ENCODE results near the gene CABP4.
"Not testable (repeated sequence)": the region's sequence is repeated elsewhere in the genome, so short reads cannot be mapped to it uniquely, and the experiment has no call there.

Gene CABP4

DNA sequence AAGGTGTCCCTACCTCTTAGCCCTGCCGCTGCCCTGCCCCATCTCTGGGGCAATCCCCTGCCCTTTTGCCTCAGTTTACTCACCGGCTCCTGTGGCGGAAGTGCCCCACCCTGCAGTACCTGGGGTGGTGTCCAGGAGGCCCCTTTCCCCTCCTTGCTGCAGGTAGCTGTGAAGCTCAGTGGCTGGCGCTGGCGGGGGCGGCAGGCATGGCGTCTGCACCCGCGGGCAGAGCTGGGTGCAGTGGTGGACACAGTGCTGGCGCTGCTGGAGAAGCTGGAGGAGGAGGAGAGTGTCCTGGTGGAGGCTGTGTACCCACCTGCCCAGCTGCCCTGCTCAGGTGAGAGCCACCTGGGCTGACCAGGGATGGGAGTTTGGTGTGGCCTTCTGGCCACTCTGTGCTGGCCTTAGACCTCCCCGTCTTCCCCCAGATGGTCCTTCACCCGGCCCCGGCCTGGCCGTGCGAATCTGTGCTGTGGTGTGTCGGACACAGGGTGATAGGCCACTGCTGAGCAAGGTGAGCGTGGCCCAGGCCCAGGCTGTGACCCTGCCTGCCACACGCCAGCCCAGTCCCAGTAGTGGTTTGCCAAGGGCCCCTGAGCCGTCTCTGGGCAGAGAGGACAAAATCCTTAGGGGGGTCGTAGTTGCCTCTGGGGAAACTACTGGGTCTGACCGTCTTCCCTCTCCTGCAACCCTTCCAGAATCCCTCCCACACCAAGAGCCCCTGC, 35.7 kb upstream of the CABP4 start:
- DNase-seq: no peak

DNA sequence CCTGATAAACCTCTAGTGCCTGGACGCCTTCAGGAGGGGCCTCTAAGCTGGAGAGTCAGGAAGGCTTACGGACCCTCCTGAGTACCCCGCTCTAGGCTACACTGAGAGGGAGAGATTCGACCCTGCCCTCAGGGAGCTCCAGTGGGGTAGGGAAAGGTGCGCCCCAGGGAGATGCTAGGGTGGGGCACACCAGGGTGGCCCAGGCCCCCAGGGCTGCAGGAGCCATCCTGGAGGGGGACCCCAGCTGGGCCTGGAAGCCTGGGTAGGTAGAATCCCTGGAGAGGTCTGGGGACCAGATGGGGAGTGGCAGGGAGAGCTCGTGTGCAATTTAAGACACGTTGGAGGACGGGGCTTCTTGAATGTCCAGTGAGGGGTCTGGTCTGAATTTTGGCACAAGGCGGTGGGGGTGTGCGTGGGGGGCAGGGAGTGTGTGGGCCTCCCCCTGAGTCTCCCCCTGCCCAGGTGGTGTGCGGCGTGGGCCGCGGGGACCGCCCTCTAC, 35.0 kb upstream of the CABP4 start:
- no peak for DNase-seq

GRCh38 chr11:67420646-67421429, 34.3 kb upstream of the CABP4 start:
- DNase-seq: peak; percentile 100

GRCh38 chr11:67421430-67422031, 33.6 kb upstream of the CABP4 start:
- no peak for DNase-seq

DNA sequence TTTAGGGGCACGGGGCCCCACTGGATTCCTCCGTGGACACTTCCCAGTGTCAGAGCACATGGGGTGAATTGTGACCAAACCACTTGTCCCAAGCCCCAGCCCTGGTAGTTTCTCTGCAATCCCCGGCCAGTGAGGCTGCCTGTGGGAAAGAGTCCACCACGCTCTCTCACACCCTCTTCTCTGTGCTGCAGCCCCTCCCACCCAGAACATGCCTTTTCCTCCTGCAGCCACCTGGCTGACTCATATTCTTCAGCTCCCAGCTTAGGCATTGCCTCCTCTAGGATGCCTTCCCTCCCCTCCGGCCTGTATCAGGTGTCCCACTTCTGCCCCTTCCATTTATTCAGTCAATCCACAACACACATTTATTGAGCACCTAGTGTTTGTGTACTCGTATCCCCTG, 32.3 kb upstream of the CABP4 start:
- DNase-seq: no peak

- DNase-seq: no peak
Observed at GRCh38 chr11:67423466-67423865, 31.7 kb upstream of the CABP4 start.

GRCh38 chr11:67423891-67424613, 31.1 kb upstream of the CABP4 start:
- DNase-seq: no peak

DNA sequence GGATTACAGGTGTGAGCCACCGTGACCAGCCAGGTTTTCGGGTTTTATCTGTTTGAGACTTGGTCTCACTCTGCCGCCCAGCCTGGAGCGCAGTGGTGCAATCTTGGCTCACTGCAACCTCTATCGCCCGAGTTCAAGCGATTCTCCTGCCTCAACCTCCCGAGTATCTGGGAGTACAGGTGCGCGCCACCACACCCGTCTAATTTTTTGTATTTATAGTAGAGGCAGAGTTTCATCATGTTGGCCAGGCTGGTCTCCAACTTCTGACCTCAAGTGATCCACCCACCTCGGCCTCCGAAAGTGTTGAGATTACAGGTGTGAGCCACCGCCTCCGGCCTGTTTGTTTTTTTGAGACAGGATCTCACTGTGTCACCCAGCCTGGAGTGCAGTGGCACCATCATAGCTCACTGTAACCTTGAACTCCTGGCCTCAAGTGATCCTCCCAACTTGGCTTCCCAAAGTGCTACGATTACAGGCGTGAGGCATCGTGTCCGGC, 27.7 kb upstream of the CABP4 start:
- not testable (repeated sequence) for DNase-seq

- DNase-seq: peak; percentile 100
Observed at GRCh38 chr11:67428052-67429001, 26.8 kb upstream of the CABP4 start, which contains the start of gene RPS6KB2. RPS6KB2 (plus strand) TSS chr11:67428494; CDS start chr11:67428546, 52 bp downstream.

DNA sequence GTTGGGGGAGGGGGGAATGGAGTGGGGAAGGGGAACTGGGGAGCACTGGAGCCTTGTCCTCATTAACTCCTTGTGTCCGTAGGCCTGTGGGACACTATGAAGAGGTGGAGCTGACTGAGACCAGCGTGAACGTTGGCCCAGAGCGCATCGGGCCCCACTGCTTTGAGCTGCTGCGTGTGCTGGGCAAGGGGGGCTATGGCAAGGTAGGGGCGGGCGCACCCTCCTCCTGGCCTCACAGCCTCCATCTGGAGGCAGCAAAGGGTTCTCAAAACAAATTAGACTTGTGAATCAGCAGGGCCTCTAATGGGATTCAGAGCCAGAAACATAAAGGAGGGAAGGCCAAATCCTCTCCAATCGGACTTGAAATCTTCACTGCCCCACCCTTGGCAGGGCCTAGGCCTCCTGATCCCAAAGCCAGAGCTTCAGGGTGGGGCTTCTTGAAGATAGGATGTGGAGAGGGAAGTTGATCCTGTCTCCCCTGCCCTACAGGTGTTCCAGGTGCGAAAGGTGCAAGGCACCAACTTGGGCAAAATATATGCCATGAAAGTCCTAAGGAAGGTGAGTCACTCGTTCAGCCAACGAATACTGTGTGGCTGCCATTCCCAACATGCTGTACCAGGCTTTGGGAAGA, 26.0 kb upstream of the CABP4 start:
- DNase-seq: no peak

DNA sequence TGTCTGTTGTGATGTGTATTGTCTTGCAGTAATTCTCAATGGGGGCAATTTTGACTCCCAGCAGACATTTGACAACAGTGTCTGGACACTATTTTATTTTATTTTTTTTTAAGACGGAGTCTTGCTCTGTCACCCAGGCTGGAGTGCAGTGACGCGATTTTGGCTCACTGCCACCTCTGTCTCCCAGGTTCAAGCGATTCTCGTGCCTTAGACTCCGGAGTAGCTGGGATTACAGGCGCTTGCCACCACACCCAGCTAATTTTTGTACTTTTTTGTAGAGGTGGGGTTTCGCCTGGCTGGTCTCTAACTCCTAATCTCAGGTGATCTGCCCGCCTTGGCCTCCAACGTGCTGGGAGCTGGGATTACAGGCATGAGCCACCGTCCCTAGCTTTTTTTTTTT, 25.4 kb upstream of the CABP4 start:
- DNase-seq: no peak

DNA sequence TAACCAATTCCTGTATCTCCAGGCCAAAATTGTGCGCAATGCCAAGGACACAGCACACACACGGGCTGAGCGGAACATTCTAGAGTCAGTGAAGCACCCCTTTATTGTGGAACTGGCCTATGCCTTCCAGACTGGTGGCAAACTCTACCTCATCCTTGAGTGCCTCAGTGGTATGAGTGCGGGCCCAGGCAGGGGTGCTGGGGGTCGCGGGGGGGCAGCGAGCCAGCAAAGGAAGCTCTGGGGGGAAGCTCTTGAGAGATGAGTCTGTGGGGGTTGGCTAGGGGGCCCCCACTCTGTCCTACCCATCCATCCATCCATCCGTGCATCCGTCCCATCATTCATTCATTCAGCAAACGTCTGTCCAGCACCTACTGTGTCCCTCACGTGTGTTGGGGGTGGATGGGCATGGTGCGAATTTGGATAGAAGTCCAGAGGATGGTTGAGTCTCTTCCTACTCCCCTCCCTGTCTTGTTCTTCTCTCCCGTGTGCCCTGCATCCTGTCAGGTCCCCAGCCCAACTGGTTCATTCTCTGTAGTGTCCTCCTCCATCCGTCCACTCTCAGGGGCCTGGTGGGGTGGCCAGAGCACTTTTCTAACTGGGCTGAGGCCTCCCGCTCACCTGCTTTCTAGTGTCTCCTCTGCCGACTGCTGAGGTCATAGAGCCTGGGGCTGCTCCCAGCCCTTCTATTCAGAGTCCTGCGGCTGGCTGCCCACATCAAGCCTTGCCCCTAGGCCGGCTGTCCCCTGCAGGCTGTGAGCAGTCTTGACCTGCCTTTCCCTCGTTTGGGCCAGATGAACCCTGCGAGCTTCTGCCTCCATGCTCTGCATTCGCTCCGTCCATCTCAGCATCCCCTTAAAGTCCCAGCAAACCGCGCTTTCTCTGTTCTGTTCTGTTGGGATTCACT, 23.6 kb upstream of the CABP4 start:
- no peak for DNase-seq

DNA sequence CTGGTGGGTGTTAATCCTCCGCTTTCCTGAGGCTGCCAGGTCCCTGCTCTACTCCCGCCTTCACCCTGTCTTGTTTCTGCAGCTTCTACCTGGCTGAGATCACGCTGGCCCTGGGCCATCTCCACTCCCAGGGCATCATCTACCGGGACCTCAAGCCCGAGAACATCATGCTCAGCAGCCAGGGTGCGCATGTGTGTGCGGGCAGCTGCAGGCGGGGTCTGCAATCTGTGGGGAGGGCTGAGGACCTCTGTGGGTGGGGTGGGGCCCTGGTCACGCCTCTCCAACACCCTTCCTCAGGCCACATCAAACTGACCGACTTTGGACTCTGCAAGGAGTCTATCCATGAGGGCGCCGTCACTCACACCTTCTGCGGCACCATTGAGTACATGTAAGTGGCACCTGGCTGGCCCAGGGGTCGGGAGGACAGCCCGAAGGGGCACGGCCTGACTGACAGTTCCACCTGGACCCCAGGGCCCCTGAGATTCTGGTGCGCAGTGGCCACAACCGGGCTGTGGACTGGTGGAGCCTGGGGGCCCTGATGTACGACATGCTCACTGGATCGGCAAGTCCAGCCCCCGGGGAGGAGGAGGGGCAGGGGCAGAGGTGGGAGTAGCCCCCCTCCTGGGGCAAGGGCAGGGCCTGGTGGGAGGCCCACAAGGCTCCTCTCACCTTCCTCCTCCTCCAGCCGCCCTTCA, 22.4 kb upstream of the CABP4 start:
- no peak for DNase-seq

DNA sequence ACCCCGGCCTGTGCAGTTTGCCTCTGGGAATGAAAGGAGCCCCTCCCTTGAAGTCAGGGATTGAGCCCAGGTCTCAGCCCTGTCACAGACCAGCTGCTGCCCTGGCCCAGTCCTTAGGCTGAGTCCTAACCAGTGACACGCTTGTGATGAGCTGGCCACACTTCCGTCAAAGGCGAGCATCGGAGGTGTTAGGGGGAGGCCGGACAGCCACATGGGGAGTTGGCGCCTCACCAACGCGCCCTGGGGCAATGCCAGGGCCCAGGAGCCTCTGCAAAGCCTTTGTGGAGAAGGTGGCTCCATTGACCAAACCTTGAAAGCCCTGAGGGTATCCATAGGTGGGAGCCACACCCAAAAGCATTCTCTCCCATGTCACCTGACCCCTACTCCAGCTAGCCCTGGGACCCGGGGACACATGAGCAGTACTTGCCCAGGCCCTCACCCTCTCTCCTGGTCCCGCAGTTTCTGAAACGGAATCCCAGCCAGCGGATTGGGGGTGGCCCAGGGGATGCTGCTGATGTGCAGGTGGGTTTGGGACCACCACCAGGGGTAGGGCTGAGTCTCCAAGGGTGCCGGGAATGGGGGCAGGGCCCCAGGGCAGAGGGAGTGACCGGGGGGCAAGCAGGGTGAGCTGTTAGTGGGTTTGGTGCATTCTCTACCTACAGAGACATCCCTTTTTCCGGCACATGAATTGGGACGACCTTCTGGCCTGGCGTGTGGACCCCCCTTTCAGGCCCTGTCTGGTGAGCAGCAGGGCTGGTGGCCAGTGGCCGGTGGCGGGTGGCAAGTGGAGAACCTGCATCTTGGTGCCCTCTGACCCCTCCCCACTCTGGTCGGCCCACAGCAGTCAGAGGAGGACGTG, 21.4 kb upstream of the CABP4 start:
- no peak for DNase-seq

DNA sequence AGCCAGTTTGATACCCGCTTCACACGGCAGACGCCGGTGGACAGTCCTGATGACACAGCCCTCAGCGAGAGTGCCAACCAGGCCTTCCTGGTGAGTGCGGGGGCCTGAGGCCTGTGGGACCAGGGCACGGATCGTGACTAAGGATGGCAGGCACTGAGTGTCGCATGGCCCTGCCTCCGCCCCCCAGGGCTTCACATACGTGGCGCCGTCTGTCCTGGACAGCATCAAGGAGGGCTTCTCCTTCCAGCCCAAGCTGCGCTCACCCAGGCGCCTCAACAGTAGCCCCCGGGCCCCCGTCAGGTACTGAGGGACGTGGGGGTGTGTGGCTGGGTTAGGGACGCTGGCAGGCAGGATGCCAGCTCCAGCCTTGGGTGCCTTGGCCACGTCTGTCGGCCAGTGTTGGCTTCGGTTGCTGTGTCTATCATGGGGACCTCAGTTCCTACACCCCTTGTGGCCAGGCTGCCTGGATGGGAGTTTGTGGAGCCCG, 20.7 kb upstream of the CABP4 start:
- DNase-seq: no peak

DNA sequence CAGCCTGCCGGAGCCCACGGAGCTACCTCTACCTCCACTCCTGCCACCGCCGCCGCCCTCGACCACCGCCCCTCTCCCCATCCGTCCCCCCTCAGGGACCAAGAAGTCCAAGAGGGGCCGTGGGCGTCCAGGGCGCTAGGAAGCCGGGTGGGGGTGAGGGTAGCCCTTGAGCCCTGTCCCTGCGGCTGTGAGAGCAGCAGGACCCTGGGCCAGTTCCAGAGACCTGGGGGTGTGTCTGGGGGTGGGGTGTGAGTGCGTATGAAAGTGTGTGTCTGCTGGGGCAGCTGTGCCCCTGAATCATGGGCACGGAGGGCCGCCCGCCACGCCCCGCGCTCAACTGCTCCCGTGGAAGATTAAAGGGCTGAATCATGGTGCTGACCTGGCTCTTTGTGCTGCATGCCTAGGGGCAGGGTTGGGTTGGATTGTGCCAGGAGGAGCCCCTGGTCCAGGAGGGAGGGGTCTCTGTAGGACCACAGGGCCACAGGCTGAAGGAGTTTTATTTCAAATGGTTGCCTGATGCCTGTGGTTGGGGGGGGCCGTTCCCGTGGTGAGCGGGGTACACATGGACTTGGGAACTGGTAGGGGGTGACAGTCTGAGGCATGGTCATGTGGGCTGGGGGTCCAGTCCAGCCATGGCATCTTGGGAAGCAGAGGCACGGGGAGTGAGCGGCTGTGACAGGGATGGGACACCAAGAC, 20.0 kb upstream of the CABP4 start:
- DNase-seq: no peak

DNA sequence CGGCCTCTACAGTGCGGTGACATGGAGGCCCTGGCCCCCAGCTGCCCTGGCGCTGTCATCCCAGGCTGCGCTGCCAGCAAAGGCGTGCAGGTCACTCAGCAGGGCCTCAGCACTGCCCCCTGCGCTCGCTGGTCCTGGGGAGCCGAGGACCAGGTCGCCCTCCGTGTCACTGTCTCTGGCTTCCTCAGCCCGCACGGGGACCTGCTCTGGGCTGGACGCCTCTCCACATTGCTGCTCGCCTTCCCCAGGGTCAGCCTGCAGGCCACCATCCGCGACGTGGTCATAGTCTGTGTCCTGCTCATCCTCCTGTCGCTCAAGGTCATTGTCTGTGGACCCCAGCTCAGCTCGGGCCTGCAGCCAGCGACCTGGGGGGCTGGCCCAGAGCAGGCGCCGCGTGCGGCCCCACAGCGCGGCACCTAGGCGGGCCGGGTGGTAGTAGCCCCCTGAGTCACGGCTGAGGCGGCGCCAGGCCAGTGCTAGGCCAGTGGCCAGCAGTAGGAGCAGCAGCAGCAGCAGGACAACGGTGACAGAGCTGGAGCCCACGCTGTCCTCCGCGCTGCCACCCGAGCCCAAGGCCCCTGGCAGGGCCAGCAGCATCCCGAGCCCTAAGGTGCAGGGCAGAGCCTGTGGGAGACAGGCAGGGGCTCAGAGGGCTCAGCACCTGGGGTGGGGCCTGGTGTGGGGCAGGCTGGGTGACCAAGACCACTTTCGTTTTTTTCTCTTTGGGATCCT, 19.3 kb upstream of the CABP4 start:
- no peak for DNase-seq

Measured in activated CD8-positive, alpha-beta memory T cell treated with anti-CD3 and anti-CD28 coated beads, Interleukin-2, amount 50 U/mL, for 4 hours (primary cell).